ENCODE measurements around the gene LDLRAD4.
A peak's percentile ranks its signal among the peaks of the same experiment; 100 is the strongest.

The LDLRAD4 gene

DNA sequence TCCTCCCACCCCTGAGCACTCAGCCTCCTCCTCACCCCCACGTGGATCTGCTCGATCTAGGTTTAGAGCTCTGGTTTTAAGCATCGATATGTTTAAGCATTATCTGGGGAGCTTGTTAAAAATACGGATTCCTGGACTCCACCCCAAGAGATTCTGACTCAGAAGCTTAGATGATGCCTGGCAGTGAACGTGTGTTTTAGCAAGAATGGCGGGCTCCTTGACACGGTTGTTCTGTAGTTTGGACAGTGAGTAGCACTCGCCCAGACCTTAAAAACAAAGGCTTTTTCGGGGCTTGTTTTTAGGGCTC is 47.3 kb downstream of the LDLRAD4 start:
- no peak for DNase-seq (ENCODE audit: low spot score)

GRCh38 chr18:13266218-13267100 is 47.9 kb downstream of the LDLRAD4 start:
- peak; percentile 42 for DNase-seq (ENCODE audit: low spot score)

GRCh38 chr18:13267431-13267873 is 48.9 kb downstream of the LDLRAD4 start:
- DNase-seq (ENCODE audit: low spot score), result no peak

GRCh38 chr18:13268158-13269012 is 49.8 kb downstream of the LDLRAD4 start:
- DNase-seq (ENCODE audit: low spot score), result no peak

- no peak for DNase-seq (ENCODE audit: low spot score)
These were observed 50.4 kb downstream of the LDLRAD4 start for GRCh38 chr18:13269013-13269280.

- no peak for DNase-seq (ENCODE audit: low spot score)
These were observed 51.0 kb downstream of the LDLRAD4 start for GRCh38 chr18:13269521-13270011.

- DNase-seq (ENCODE audit: low spot score), result no peak
These were observed 51.8 kb downstream of the LDLRAD4 start for GRCh38 chr18:13270279-13270855.

GRCh38 chr18:13271302-13271911 is 52.8 kb downstream of the LDLRAD4 start:
- no peak for DNase-seq (ENCODE audit: low spot score)

DNA sequence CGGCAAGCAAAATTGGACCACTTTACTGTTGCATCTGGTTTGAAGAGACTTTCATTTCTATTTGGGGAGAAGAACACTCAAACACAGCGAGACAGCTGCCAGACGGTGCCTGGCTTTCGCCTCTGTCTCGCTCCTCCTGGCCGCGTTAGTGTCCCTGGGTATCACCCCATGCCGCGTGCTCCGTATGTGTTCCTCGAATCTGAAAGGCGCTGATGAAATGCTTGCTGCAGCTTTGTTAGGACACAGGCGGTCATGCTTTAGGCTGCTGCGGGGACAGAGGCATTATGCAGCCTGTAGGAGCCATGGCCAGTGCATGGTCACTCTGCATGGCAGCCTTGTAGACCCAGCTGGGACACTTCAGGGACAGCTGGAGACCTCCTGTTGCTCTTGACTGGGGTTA is 53.9 kb downstream of the LDLRAD4 start:
- no peak for DNase-seq (ENCODE audit: low spot score)

GRCh38 chr18:13273800-13274199 is 55.2 kb downstream of the LDLRAD4 start:
- DNase-seq (ENCODE audit: low spot score), result peak; percentile 46

- no peak for DNase-seq (ENCODE audit: low spot score)
These were observed 56.5 kb downstream of the LDLRAD4 start for GRCh38 chr18:13275075-13275474.

DNA sequence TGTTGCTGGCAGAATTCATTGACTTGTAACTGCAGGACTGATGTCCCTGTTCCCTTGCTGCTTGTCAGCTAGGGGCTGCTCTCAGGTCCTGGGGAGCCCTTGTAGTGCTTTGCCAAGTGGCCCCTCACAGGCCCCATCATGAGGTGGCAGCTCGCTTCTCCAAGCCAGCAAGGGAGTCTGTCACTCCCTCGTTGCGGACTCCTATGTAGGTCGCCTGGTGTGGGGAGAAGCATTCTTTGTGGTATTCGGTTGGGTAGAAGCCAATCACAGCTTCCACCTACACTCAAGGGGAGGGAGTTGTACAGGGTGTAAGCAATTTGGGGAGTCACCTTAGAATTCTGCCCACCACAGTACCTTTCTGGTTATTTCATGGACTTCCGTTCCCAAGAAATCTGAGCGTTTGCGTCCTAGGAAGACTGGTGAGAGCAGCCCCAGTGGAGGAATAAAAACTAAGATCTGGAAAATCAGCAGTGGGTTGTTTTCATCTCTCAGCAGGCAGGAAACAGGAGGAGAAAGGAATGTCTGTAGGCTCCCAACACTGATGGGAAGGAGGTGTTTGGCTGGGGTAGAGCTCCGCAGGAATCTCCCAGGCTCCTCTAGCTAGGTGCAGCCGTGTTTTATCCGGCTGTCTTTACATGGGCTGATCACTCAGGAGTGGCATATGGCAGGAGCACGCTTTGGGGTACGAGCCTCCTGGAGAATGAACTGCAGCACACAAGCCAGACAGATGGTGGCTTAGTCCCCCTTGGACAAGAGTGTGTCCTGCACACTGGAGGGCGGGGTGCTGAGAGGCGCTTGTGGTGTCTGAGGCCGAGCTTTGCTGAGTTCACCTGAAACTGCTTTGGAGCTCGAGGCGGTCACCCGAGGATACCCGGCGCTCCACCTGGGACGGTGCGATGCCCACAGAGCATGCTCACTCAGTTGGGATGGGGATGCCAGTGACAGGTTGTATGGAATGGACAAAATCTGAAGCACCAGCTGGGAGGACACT is 58.3 kb downstream of the LDLRAD4 start:
- peak; percentile 62 for DNase-seq (ENCODE audit: low spot score)

GRCh38 chr18:13278062-13278630 is 59.6 kb downstream of the LDLRAD4 start:
- DNase-seq (ENCODE audit: low spot score), result no peak

DNA sequence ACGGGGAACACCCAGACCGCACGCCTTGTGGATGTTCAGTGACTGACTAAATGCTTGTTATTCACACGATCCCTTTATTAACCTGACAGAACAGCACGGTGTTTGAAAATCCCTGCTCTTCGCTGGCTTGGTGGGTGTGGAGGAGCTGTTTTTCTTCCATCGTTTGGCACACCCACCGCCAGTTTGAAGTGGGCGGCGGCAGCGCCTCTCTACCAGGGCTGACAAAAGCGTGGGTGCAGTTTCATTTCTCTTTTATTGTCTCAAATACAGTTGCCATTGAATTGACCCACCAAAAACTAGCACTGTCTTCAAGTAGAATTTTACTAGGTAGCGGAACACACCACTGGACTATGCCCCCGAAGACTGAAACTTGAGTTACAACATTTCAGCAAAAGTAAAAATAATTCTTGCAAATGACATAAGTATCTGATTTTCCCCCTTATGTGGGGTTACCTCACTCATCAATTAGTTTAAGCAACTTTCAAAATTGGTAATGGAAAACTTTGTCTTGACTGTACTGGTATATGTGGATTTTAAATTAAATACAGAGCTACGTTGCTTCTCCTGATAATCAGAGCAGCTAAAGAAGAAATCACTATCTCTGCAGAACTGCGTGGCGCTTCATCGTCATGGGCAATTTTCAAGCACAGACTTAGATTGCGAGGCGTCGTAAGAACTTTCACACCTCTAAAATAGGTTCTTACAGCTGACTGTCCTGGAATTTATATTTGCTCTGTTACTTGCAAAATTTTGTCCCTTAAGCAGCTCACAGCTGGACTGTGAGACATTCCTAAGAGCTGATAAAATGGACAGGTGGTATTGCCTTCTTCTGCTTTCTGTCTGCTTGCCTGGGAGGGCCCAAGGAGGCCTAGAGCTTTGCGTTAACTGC is 60.9 kb downstream of the LDLRAD4 start:
- no peak for DNase-seq (ENCODE audit: low spot score)

GRCh38 chr18:13280070-13280795 is 61.7 kb downstream of the LDLRAD4 start:
- DNase-seq (ENCODE audit: low spot score), result no peak

- DNase-seq (ENCODE audit: low spot score), result no peak
These were observed 62.8 kb downstream of the LDLRAD4 start for GRCh38 chr18:13281406-13281805.

- no peak for DNase-seq (ENCODE audit: low spot score)
These were observed 65.2 kb downstream of the LDLRAD4 start for GRCh38 chr18:13283746-13284145.

GRCh38 chr18:13284330-13285027 is 65.9 kb downstream of the LDLRAD4 start:
- DNase-seq (ENCODE audit: low spot score), result no peak

Measured in CD4-positive, alpha-beta T cell treated with Interleukin-2 at 100 ng/mL for 4 hours (primary cell).